ENCODE results near the gene CGB3.
A peak's percentile ranks its signal among the peaks of the same experiment; 100 is the strongest.

Gene CGB3

DNA sequence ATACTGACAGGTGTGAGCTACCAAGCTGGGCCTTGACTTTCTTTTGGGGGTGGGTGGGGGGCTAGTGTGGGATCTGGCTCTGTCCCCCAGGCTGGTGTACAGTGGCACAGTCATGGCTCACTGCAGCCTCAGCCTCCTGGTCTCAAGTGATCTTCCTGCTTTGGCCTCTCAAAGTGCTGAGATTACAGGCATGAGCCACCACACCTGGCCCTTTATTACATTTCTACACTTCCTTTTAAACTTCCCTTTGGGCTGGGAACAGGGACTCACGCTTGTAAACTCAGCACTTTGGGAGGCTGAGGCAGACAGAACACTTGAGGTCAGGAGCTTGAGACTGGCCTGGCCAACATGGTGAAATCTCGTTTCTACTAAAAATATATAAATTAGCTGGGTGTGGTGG lies 47.1 kb downstream of the CGB3 start:
- Histone ChIP-seq H3K27ac (ENCODE audit: insufficient read depth in 1 of 2, low read depth in 1 of 2, low read length in 2 of 2, poor library complexity in 1 of 2, severe bottlenecking in 2 of 2) (no peak overlapping the region), H3K36me3 (ENCODE audit: control insufficient read depth in 4 of 4, insufficient read depth in 4 of 4, low read length in 3 of 4) (peaks cover 0 to 40% (median 28%) of the 10 kb centered on the region in 4 experiments), H3K4me3 (ENCODE audit: control insufficient read depth in 1 of 7, extremely low read depth in 1 of 7, insufficient read depth in 4 of 7, low read depth in 2 of 7, low read length in 6 of 7) (no peak overlapping the region), H3K4me1 (ENCODE audit: control extremely low read depth in 1 of 4, control insufficient read depth in 4 of 4, insufficient read depth in 4 of 4, low read length in 3 of 4) (no peaks in the 10 kb centered on the region), H3K27me3 (replicated peaks in 2 of 5; ENCODE audit: control insufficient read depth in 4 of 5, insufficient read depth in 5 of 5, low read length in 4 of 5) (no peaks in the 10 kb centered on the region), H3K9me3 (ENCODE audit: control extremely low read depth in 1 of 5, control insufficient read depth in 4 of 5, insufficient read depth in 2 of 5, low read depth in 1 of 5, low read length in 4 of 5) (no peaks in the 10 kb centered on the region)
- ChIA-PET POLR2A (no interaction called here), CTCF (interaction anchor here (0.5 to 3.4 kb wide), 7 partner anchors 9 to 248 kb away, joined by 3 to 19 read pairs (median 3); partner anchors contain the start of genes GYS1 and RUVBL2)
- 83% methylated on average over 1 of the region's 2 CpGs for WGBS (ENCODE audit: insufficient coverage)
- no peak for DNase-seq

DNA sequence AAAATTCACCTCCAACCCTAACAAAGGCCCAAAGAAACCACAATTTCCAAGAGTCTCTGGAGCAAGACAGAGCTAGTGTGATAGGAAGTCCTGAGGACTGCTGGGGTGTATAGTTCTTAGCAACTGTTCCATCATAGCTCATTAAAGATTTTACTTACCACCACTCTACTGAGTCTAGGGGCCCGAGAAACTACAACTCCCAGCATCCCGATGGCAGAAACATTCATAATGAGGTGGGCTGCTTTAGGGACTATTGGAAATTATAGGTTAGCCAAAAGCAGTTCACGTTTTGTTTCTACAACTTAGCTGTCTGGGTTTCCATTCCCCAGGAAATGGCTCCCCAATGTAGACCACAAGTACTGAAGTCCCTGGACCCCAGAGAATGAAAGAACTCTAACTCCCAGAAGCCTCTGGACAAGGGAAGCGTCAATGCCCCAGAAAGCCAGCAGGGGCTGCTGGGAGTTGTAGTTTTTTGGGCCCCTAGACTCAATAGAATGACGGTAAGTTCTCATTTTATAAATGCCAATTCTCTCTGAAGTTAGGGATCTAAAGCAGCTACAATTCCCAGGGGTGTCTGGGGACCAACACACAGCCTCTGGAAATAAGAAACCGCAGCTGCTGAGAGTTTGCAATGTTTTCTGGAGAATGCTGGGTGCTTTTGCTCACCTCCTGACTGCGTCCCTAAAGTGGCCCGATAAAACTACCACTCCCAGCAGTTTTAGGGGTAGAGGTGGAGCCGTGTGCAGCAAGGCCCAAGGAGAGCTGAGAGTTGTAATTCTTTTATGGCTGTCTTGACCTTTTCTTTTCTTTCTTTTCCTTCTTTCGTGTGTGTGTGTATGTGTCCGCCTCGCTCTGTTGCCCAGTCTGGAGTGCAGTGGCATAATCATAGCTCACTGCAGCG lies 47.9 kb downstream of the CGB3 start:
- peak; percentile 57 to 87 (median 82) for DNase-seq
- Histone ChIP-seq H3K27me3 (replicated peaks in 2 of 5; ENCODE audit: control insufficient read depth in 4 of 5, insufficient read depth in 5 of 5, low read length in 4 of 5) (no peaks in the 10 kb centered on the region), H3K4me1 (ENCODE audit: control extremely low read depth in 1 of 4, control insufficient read depth in 4 of 4, insufficient read depth in 4 of 4, low read length in 3 of 4) (no peaks in the 10 kb centered on the region), H3K36me3 (ENCODE audit: control insufficient read depth in 4 of 4, insufficient read depth in 4 of 4, low read length in 3 of 4) (peaks cover 0 to 33% (median 22%) of the 10 kb centered on the region in 4 experiments), H3K4me3 (ENCODE audit: control insufficient read depth in 1 of 7, extremely low read depth in 1 of 7, insufficient read depth in 4 of 7, low read depth in 2 of 7, low read length in 6 of 7) (no peak overlapping the region), H3K9me3 (ENCODE audit: control extremely low read depth in 1 of 5, control insufficient read depth in 4 of 5, insufficient read depth in 2 of 5, low read depth in 1 of 5, low read length in 4 of 5) (no peaks in the 10 kb centered on the region), H3K27ac (ENCODE audit: insufficient read depth in 1 of 2, low read depth in 1 of 2, low read length in 2 of 2, poor library complexity in 1 of 2, severe bottlenecking in 2 of 2) (no peak overlapping the region)
- ChIA-PET POLR2A (interaction anchor here (0.7 kb wide), 1 partner anchor 17 kb away, joined by 4 read pairs; the partner anchor contains the start of gene GYS1), CTCF (interaction anchor here (0.6 to 3.4 kb wide), 5 partner anchors 9 to 134 kb away, joined by 3 to 19 read pairs (median 5); partner anchors contain the start of genes GYS1 and RUVBL2)
- 94% methylated on average over 9 of the region's 13 CpGs for WGBS (ENCODE audit: insufficient coverage)
